ENCODE measurements around the gene CEP164. TPM values are rescaled to one million over a fixed set of nuclear protein-coding genes. Genes with fewer than 3 reads are reported as not detected.
A peak's percentile ranks its signal among the peaks of the same experiment; 100 is the strongest.

Gene CEP164
- total and polyA plus RNA-seq, 9 of the 15 experiments (the other 6 are each of a cell fraction or from before 2014, with no cell fraction given): 2.1 to 16.5 (median 10.4) TPM

GRCh38 chr11:117337076-117337475 lies 9.4 kb downstream of the CEP164 start:
- in situ Hi-C loops (cut with MboI) (no loop called here), intact Hi-C loops (cut with micrococcal nuclease) (no loop called here)
- Histone ChIP-seq H3K79me2 (ENCODE audit: control insufficient read depth, insufficient read depth, low read length) (no peaks in the 10 kb centered on the region), H3K9me1 (ENCODE audit: control insufficient read depth, insufficient read depth, low read length) (no peaks in the 10 kb centered on the region), H3K27me3 (ENCODE audit: control insufficient read depth in 2 of 2, insufficient read depth in 2 of 2, low read length in 2 of 2) (no peaks in the 10 kb centered on the region), H3K27ac (ENCODE audit: extremely low read depth, low read depth, low read length) (no peak overlapping the region), H3K9me3 (replicated peaks; ENCODE audit: control insufficient read depth, insufficient read depth, low read depth, low read length) (no peaks in the 10 kb centered on the region), H3K4me1 (replicated peaks in 1 of 2; ENCODE audit: control insufficient read depth in 2 of 2, insufficient read depth in 2 of 2, low read length in 2 of 2) (no peaks in the 10 kb centered on the region), H3K4me2 (ENCODE audit: insufficient read depth, low read length) (no peak overlapping the region), H3K4me3 (no peak overlapping the region), H3K36me3 (ENCODE audit: control insufficient read depth, insufficient read depth, low read length) (0 out of 3 replicates have a peak, but pooled peaks cover 2% of the 10 kb centered on the region), H2AFZ (ENCODE audit: low read depth, low read length) (no peak overlapping the region), H3K9ac (ENCODE audit: insufficient read depth in 1 of 2, low read depth in 2 of 2, low read length in 2 of 2) (no peak overlapping the region), H4K20me1 (replicated peaks; ENCODE audit: control insufficient read depth, insufficient read depth, low read length) (0 out of 2 replicates have a peak, but pooled peaks cover 3% of the 10 kb centered on the region)
- BruUV-seq (replicated peaks): no TSS peak
- 88% methylated on average over 4 of the region's 4 CpGs for WGBS (ENCODE audit: insufficient coverage, low coverage, missing lambda C conversion rate)
- CTCF ChIA-PET (ENCODE audit: low intra/inter-chr PET ratio): no interaction called here
- ATAC-seq: no peak
- no peak for FAIRE-seq
- no peak for DNase-seq (ENCODE audit: extremely low read depth in 1 of 4, low spot score in 3 of 4)
- POLR2A ChIA-PET: interaction anchor here (0.6 to 1.0 kb wide), 2 partner anchors 13 to 24 kb away, joined by 3 to 4 read pairs; no protein-coding TSS in a partner anchor
- TF ChIP-seq PHB2 (IDR thresholded peaks at IDR 0.05; ENCODE audit: low read depth): no peak
- TF ChIP-seq ZNF561 (CRISPR knock-in tag; conservative IDR thresholded peaks at IDR 0.05): no peak
- TF ChIP-seq RBM22 (IDR thresholded peaks at IDR 0.05; ENCODE audit: low read depth, low read length, poor library complexity, severe bottlenecking): no peak

GRCh38 chr11:117345039-117345438 lies 17.4 kb downstream of the CEP164 start:
- in situ Hi-C loops (cut with MboI) (no loop called here), intact Hi-C loops (cut with micrococcal nuclease) (no loop called here)
- Histone ChIP-seq H2AFZ (ENCODE audit: low read depth, low read length) (no peak overlapping the region), H3K27me3 (ENCODE audit: control insufficient read depth in 2 of 2, insufficient read depth in 2 of 2, low read length in 2 of 2) (no peaks in the 10 kb centered on the region), H3K9me1 (ENCODE audit: control insufficient read depth, insufficient read depth, low read length) (no peaks in the 10 kb centered on the region), H3K79me2 (ENCODE audit: control insufficient read depth, insufficient read depth, low read length) (no peaks in the 10 kb centered on the region), H3K27ac (ENCODE audit: extremely low read depth, low read depth, low read length) (no peak overlapping the region), H3K9me3 (replicated peaks; ENCODE audit: control insufficient read depth, insufficient read depth, low read depth, low read length) (no peaks in the 10 kb centered on the region), H3K4me3 (no peak overlapping the region), H3K9ac (ENCODE audit: insufficient read depth in 1 of 2, low read depth in 2 of 2, low read length in 2 of 2) (no peak overlapping the region), H4K20me1 (replicated peaks; ENCODE audit: control insufficient read depth, insufficient read depth, low read length) (no peaks in the 10 kb centered on the region), H3K4me1 (replicated peaks in 1 of 2; ENCODE audit: control insufficient read depth in 2 of 2, insufficient read depth in 2 of 2, low read length in 2 of 2) (no peaks in the 10 kb centered on the region), H3K4me2 (ENCODE audit: insufficient read depth, low read length) (no peak overlapping the region), H3K36me3 (ENCODE audit: control insufficient read depth, insufficient read depth, low read length) (peaks cover 8% of the 10 kb centered on the region; the same call in 1 of the 3 replicates)
- POLR2A ChIA-PET: interaction anchor here (1.4 to 2.0 kb wide), 2 partner anchors 12 to 15 kb away, joined by 3 to 9 read pairs; no protein-coding TSS in a partner anchor
- TF ChIP-seq ZNF263 (CRISPR knock-in tag; IDR thresholded peaks at IDR 0.05; ENCODE audit: borderline replicate concordance): peak; percentile 69; the same call in 1 of the 2 replicates
- no peak for TF ChIP-seq MIER1 (IDR thresholded peaks at IDR 0.05; ENCODE audit: low read depth)
- TF ChIP-seq CSDE1 (IDR thresholded peaks at IDR 0.05): no peak
- TF ChIP-seq GABPB2 (CRISPR knock-in tag; conservative IDR thresholded peaks at IDR 0.05): no peak
- no peak for FAIRE-seq
- CTCF ChIA-PET (ENCODE audit: low intra/inter-chr PET ratio): no interaction called here
- ATAC-seq: no peak
- DNase-seq (ENCODE audit: extremely low read depth in 1 of 4, low spot score in 3 of 4): no peak
- 33% methylated on average over 2 of the region's 2 CpGs for WGBS (ENCODE audit: insufficient coverage, low coverage, missing lambda C conversion rate)
- no TSS peak for BruUV-seq (replicated peaks)
